Smooth muscle cell (in vitro differentiated cells): Measurements from ENCODE around the gene ZNF524. TPM values are rescaled to one million over a fixed set of nuclear protein-coding genes. Genes with fewer than 3 reads are reported as not detected.
"Not testable (repeated sequence)": the region's sequence is repeated elsewhere in the genome, so short reads cannot be mapped to it uniquely, and the experiment has no call there.

Experiments
- DNase-seq: peaks from one replicate; lab custom pipeline; 2025; ENCODE audit not compliant: unreplicated experiment; lab: John Stamatoyannopoulos, UW
- H2AFZ ChIP-seq: fragments of 200-600 bp; sonication (generic); 2 replicates; pipeline ENCODE4 v1.6.0; 2016; ENCODE audit warnings: antibody characterized with exemption, low read depth, mild to moderate bottlenecking
- H3F3A ChIP-seq: fragments of 200-600 bp; sonication (generic); 2 replicates; pipeline ENCODE4 v1.6.0; 2017; ENCODE audit warnings: antibody characterized with exemption, low read depth
- H3K27ac ChIP-seq: fragments of 200-600 bp; sonication (generic); 2 replicates; pipeline ENCODE4 v1.5.1; 2016; ENCODE audit warnings: low read depth, mild to moderate bottlenecking
- H3K27me3 ChIP-seq: fragments of 200-600 bp; sonication (generic); 2 replicates; pipeline ENCODE4 v1.6.1; 2016; ENCODE audit warnings: low read depth, mild to moderate bottlenecking
- H3K36me3 ChIP-seq: fragments of 200-600 bp; sonication (generic); 2 replicates; pipeline ENCODE4 v1.5.1; 2016; ENCODE audit warnings: low read depth
- H3K4me1 ChIP-seq: fragments of 200-600 bp; sonication (generic); 2 replicates; pipeline ENCODE4 v1.5.1; 2016; ENCODE audit warnings: low read depth
- H3K4me2 ChIP-seq: fragments of 200-600 bp; sonication (generic); 2 replicates; pipeline ENCODE4 v1.6.0; 2016; ENCODE audit warnings: mild to moderate bottlenecking
- H3K4me3 ChIP-seq: fragments of 200-600 bp; sonication (generic); 2 replicates; pipeline ENCODE4 v1.5.1; 2016; ENCODE audit warnings: mild to moderate bottlenecking
- H3K79me2 ChIP-seq: fragments of 200-600 bp; sonication (generic); 2 replicates; pipeline ENCODE4 v1.6.0; 2016; ENCODE audit warnings: low read depth, mild to moderate bottlenecking
- H3K9ac ChIP-seq: fragments of 200-600 bp; sonication (generic); 2 replicates; pipeline ENCODE4 v1.6.0; 2016; ENCODE audit warnings: low read depth
- H3K9me3 ChIP-seq: fragments of 200-600 bp; sonication (generic); replicated peaks from 2 replicates; pipeline ENCODE4 v1.5.1; 2016; ENCODE audit warnings: low read depth
- H4K20me1 ChIP-seq: fragments of 200-600 bp; sonication (generic); 2 replicates; pipeline ENCODE4 v1.6.0; 2016; ENCODE audit warnings: low read depth
- WGBS: methylation state at CpG from one replicate; pipeline ENCODE4 v1.1.7; 2016; ENCODE audit warnings: low lambda C conversion rate; 5-methylcytosine and 5-hydroxymethylcytosine counted together
- polyA plus RNA-seq: library from polyadenylated mRNA; unstranded; fragments of >200 nt; fragmentation: Nextera tagmentation; extraction: Ambion mirVana; gene quantifications from 2 replicates; pipeline ENCODE4 v1.2.1, GENCODE V29; 2016
- total RNA-seq: library from RNA; depleted of rRNA; stranded (reverse); fragments of >200 nt; gene quantifications from 2 replicates; pipeline ENCODE4 v1.2.3, GENCODE V29; 2014
- TF ChIP-seq, protein P1 (sequence below): fragments of 200-600 bp; sonication (generic); IDR thresholded peaks from 2 replicates; pipeline ENCODE4 v1.5.1; 2017; ENCODE audit warnings: borderline replicate concordance, mild to moderate bottlenecking, antibody characterized with exemption; ENCODE audit not compliant: insufficient read depth, poor library complexity, severe bottlenecking

Gene ZNF524
- total and polyA plus RNA-seq, 2 experiments from 2014 or later, result 13.3 to 16.3 TPM

GRCh38 chr19:55580628-55581144 lies 19.4 kb upstream of the ZNF524 start, which contains the start of gene ZNF579:
Gene ZNF579 (minus strand): TSS chr19:55580848. CDS start chr19:55579639, 1,209 bp downstream.
- Histone ChIP-seq H4K20me1 (no peaks in the 10 kb centered on the region), H3K9me3 (no peaks in the 10 kb centered on the region), H3K4me3 (peak within 1 kb of the TSS; percentile 96), H3F3A (peaks cover 5% of the 10 kb centered on the region), H3K9ac (peak within 1 kb of the TSS; percentile 91), H3K27me3 (no peaks in the 10 kb centered on the region), H3K36me3 (no peaks in the 10 kb centered on the region), H2AFZ (peak within 1 kb of the TSS; percentile 80), H3K4me2 (peak within 1 kb of the TSS; percentile 92), H3K79me2 (peaks cover 13% of the 10 kb centered on the region), H3K27ac (peak within 1 kb of the TSS; percentile 68), H3K4me1 (peaks cover 2% of the 10 kb centered on the region)
- peak; percentile 51 for DNase-seq
- WGBS, result 8% methylated on average over 10 of the region's 24 CpGs
- TF ChIP-seq, protein P1, sequence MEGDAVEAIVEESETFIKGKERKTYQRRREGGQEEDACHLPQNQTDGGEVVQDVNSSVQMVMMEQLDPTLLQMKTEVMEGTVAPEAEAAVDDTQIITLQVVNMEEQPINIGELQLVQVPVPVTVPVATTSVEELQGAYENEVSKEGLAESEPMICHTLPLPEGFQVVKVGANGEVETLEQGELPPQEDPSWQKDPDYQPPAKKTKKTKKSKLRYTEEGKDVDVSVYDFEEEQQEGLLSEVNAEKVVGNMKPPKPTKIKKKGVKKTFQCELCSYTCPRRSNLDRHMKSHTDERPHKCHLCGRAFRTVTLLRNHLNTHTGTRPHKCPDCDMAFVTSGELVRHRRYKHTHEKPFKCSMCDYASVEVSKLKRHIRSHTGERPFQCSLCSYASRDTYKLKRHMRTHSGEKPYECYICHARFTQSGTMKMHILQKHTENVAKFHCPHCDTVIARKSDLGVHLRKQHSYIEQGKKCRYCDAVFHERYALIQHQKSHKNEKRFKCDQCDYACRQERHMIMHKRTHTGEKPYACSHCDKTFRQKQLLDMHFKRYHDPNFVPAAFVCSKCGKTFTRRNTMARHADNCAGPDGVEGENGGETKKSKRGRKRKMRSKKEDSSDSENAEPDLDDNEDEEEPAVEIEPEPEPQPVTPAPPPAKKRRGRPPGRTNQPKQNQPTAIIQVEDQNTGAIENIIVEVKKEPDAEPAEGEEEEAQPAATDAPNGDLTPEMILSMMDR, result no peak

DNA sequence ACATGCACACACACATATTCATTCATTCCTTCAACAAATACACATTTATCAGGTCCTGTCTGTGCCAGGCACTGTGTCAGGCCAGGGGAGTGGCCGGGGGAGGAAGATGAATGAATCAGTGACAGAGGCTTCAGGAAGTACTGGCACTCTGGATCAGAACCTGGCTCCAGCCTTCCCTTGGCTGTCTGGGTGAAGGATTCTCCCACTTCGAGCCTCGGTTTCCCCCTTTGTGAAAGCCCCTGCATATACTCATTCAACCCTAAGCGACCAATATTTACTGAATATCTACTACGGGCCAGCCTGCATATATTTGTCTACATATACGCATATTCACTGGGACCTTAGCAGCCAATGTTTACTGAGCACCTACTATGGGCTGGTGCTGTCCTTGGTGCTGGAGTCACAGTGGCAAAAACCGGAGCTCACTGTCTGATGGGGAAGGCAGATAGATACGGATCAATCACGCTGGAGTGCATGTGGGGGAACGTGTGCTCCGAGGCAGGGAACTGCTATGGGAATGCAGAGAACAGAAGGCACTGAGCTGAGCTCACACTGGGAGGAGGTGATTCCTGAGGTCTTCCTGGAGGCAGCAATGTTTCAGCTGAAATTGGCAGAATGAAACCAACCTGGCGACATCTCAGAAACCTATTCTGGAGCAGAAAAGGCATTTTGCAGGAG lies 18.8 kb upstream of the ZNF524 start:
- peak overlapping the region; percentile 92 for H3K4me2 ChIP-seq
- H3K79me2 ChIP-seq, result peaks cover 13% of the 10 kb centered on the region
- no peak for DNase-seq
- TF ChIP-seq, protein P1, result no peak
- no peaks in the 10 kb centered on the region for H3K36me3 ChIP-seq
- peak overlapping the region; percentile 68 for H3K27ac ChIP-seq
- 44% methylated on average over 12 of the region's 12 CpGs for WGBS
- peaks cover 7% of the 10 kb centered on the region for H3K4me1 ChIP-seq
- no peaks in the 10 kb centered on the region for H3K27me3 ChIP-seq
- H3F3A ChIP-seq, result peaks cover 5% of the 10 kb centered on the region
- no peak overlapping the region for H3K9ac ChIP-seq
- H3K4me3 ChIP-seq, result peak overlapping the region; percentile 96
- peak overlapping the region; percentile 80 for H2AFZ ChIP-seq
- no peaks in the 10 kb centered on the region for H3K9me3 ChIP-seq
- H4K20me1 ChIP-seq, result no peaks in the 10 kb centered on the region

GRCh38 chr19:55581823-55582223 lies 18.3 kb upstream of the ZNF524 start:
- Histone ChIP-seq H3K27ac (no peak overlapping the region), H3K4me1 (peaks cover 9% of the 10 kb centered on the region), H3K79me2 (peaks cover 13% of the 10 kb centered on the region), H3K9ac (no peak overlapping the region), H2AFZ (no peak overlapping the region), H3K27me3 (no peaks in the 10 kb centered on the region), H3K4me2 (no peak overlapping the region), H3K4me3 (peak overlapping the region; percentile 96), H4K20me1 (no peaks in the 10 kb centered on the region), H3F3A (peaks cover 5% of the 10 kb centered on the region), H3K9me3 (no peaks in the 10 kb centered on the region), H3K36me3 (no peaks in the 10 kb centered on the region)
- TF ChIP-seq, protein P1, result no peak
- 58% methylated on average over 6 of the region's 6 CpGs for WGBS
- DNase-seq, result no peak

- H3K9me3 ChIP-seq, DNase-seq, H3K4me3 ChIP-seq, H4K20me1 ChIP-seq, H3K27ac ChIP-seq, H2AFZ ChIP-seq, H3K9ac ChIP-seq, H3K36me3 ChIP-seq, H3K4me1 ChIP-seq, H3K27me3 ChIP-seq, H3K4me2 ChIP-seq, H3F3A ChIP-seq: not testable (repeated sequence)
- H3K79me2 ChIP-seq, result peaks cover 13% of the 10 kb centered on the region
- 89% methylated on average over 4 of the region's 4 CpGs for WGBS
Observed at GRCh38 chr19:55582284-55582683, 17.8 kb upstream of the ZNF524 start.

- not testable (repeated sequence) for H3K4me3 ChIP-seq, DNase-seq, H3K36me3 ChIP-seq, H4K20me1 ChIP-seq, H3K4me1 ChIP-seq, H2AFZ ChIP-seq, H3F3A ChIP-seq, H3K4me2 ChIP-seq, H3K9me3 ChIP-seq, H3K27ac ChIP-seq, H3K27me3 ChIP-seq, H3K9ac ChIP-seq
- WGBS, result 85% methylated on average over 8 of the region's 8 CpGs
- peaks cover 13% of the 10 kb centered on the region for H3K79me2 ChIP-seq
Observed at GRCh38 chr19:55583897-55584296, 16.2 kb upstream of the ZNF524 start.
